HL-60/S4 treated with phorbol 12-myristate 13-acetate at 8.2 ng/mL for 4 days and 3 days (cell line): ENCODE data around the gene PRR5.

Source experiments
- in situ Hi-C: fragments of 300-500 bp; cut with MboI; formaldehyde crosslinking; loops from 2 replicates; pipeline ENCODE4 v1.15.0; 2022; ENCODE audit warnings: low sequenced_read_pairs

The PRR5 gene

GRCh38 chr22:44752285-44753188, 50.5 kb downstream of the PRR5 start, which contains the start of gene ARHGAP8:
TSS of gene ARHGAP8 (plus strand) at chr22:44752575. CDS start at chr22:44786528, 33,953 bp downstream.
- in situ Hi-C loops: no loop called here

- in situ Hi-C loops: no loop called here
Observed at GRCh38 chr22:44753189-44754042, 51.4 kb downstream of the PRR5 start.

- in situ Hi-C loops: no loop called here
Observed at GRCh38 chr22:44754998-44755397, 53.0 kb downstream of the PRR5 start.

- in situ Hi-C loops: no loop called here
Observed at GRCh38 chr22:44755417-44755816, 53.4 kb downstream of the PRR5 start.

GRCh38 chr22:44755956-44756361, 54.0 kb downstream of the PRR5 start:
- in situ Hi-C loops: no loop called here

- in situ Hi-C loops: no loop called here
Observed at GRCh38 chr22:44758344-44758973, 56.5 kb downstream of the PRR5 start.

GRCh38 chr22:44759001-44759400, 57.0 kb downstream of the PRR5 start:
- in situ Hi-C loops: no loop called here

- in situ Hi-C loops: no loop called here
Observed at GRCh38 chr22:44759430-44760310, 57.7 kb downstream of the PRR5 start.

GRCh38 chr22:44760476-44760875, 58.5 kb downstream of the PRR5 start:
- in situ Hi-C loops: no loop called here

GRCh38 chr22:44761025-44761424, 59.0 kb downstream of the PRR5 start:
- in situ Hi-C loops: no loop called here

GRCh38 chr22:44764373-44764772, 62.4 kb downstream of the PRR5 start:
- in situ Hi-C loops: no loop called here

GRCh38 chr22:44764974-44765373, 63.0 kb downstream of the PRR5 start:
- in situ Hi-C loops: no loop called here

GRCh38 chr22:44765571-44766285, 63.7 kb downstream of the PRR5 start:
- in situ Hi-C loops: no loop called here

- in situ Hi-C loops: no loop called here
Observed at GRCh38 chr22:44773082-44773481, 71.1 kb downstream of the PRR5 start.

GRCh38 chr22:44775862-44776261, 73.9 kb downstream of the PRR5 start:
- in situ Hi-C loops: no loop called here

- in situ Hi-C loops: no loop called here
Observed at GRCh38 chr22:44776605-44777363, 74.8 kb downstream of the PRR5 start.

GRCh38 chr22:44777364-44777755, 75.4 kb downstream of the PRR5 start:
- in situ Hi-C loops: no loop called here

- in situ Hi-C loops: no loop called here
Observed at GRCh38 chr22:44780876-44781449, 79.0 kb downstream of the PRR5 start.
